ENCODE measurements around the gene ALX1. TPM values are rescaled to one million over a fixed set of nuclear protein-coding genes. Genes with fewer than 3 reads are reported as not detected.
"Not testable (repeated sequence)": the region's sequence is repeated elsewhere in the genome, so short reads cannot be mapped to it uniquely, and the experiment has no call there.

ALX1 gene
- total RNA-seq, 4 donors from 2014 or later = 0.34 to 0.39 TPM; not detected in 2

DNA sequence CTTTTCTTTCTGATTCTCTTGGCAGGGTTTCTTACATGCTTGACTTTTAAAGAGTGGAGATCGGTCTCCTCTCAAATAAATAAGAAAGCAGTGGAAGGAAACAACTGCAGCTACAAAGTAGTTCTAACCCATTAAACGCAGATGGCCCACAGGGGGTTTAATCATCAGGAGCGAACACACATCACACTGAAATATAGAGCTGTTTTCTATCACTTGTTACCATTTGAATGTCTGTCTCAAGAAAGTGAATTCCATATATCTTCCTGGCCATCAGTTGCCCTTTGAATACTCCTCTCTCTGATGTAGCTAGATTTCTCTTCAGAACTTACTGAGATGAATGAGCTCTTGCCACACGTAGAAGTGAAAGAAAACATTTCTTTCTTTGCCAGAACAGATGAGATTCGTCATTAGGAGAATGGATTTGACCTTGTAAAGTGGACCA is 29.1 kb downstream of the ALX1 start:
- no peak overlapping the region for H3K4me3 ChIP-seq
- no peaks in the 10 kb centered on the region for H3K36me3 ChIP-seq
- no peaks in the 10 kb centered on the region for H3K9me3 ChIP-seq
- H3K27ac ChIP-seq (replicated peaks in 1 of 4) = no peak overlapping the region
- 32% methylated on average over 5 of the region's 5 CpGs for WGBS
- DNase-seq (ENCODE audit: extremely low spot score) = no peak
- peaks cover 0 to 23% (median 0%) of the 10 kb centered on the region in 4 donors for H3K27me3 ChIP-seq
- TF ChIP-seq EP300 (IDR thresholded peaks at IDR 0.05) (no peak), POLR2AphosphoS5 (IDR thresholded peaks at IDR 0.05) (no peak), POLR2A (IDR thresholded peaks at IDR 0.05; ENCODE audit: low read depth) (no peak)
- TF ChIP-seq, protein P1, sequence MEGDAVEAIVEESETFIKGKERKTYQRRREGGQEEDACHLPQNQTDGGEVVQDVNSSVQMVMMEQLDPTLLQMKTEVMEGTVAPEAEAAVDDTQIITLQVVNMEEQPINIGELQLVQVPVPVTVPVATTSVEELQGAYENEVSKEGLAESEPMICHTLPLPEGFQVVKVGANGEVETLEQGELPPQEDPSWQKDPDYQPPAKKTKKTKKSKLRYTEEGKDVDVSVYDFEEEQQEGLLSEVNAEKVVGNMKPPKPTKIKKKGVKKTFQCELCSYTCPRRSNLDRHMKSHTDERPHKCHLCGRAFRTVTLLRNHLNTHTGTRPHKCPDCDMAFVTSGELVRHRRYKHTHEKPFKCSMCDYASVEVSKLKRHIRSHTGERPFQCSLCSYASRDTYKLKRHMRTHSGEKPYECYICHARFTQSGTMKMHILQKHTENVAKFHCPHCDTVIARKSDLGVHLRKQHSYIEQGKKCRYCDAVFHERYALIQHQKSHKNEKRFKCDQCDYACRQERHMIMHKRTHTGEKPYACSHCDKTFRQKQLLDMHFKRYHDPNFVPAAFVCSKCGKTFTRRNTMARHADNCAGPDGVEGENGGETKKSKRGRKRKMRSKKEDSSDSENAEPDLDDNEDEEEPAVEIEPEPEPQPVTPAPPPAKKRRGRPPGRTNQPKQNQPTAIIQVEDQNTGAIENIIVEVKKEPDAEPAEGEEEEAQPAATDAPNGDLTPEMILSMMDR (IDR thresholded peaks at IDR 0.05) = no peak
- intact Hi-C loops (cut with DNase I) = no loop called here
- no peaks in the 10 kb centered on the region for H3K4me1 ChIP-seq

DNA sequence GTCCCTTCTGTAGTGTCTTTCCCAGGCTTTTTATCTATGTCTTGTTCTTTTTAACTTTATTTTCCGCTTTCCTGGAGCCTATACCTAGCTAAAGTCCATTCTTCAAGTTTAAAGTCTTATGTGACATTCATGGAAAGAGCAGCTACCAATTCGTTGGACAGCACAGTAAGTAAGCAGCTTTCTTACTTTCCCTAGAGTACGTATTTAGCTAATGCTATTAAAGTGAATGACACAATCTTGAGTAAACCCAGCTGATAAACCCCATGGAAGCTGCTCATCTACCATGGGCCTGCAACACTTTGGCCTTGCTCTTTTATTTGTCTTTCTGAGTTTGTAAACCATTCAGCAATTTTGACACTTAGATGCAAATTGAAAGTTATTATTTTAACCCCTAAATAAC is 30.0 kb downstream of the ALX1 start:
- intact Hi-C loops (cut with DNase I) = no loop called here
- H3K36me3 ChIP-seq = no peaks in the 10 kb centered on the region
- no peak for TF ChIP-seq POLR2A (IDR thresholded peaks at IDR 0.05; ENCODE audit: low read depth)
- TF ChIP-seq EP300 (IDR thresholded peaks at IDR 0.05) = no peak
- TF ChIP-seq, protein P1 (IDR thresholded peaks at IDR 0.05) = no peak
- TF ChIP-seq POLR2AphosphoS5 (IDR thresholded peaks at IDR 0.05) = no peak
- no peak for DNase-seq (ENCODE audit: extremely low spot score)
- no peaks in the 10 kb centered on the region for H3K4me1 ChIP-seq
- no peak overlapping the region for H3K27ac ChIP-seq (replicated peaks in 1 of 4)
- peaks cover 0 to 23% (median 0%) of the 10 kb centered on the region in 4 donors for H3K27me3 ChIP-seq
- no peaks in the 10 kb centered on the region for H3K9me3 ChIP-seq
- H3K4me3 ChIP-seq = no peak overlapping the region
- WGBS = 46% methylated on average over 3 of the region's 3 CpGs

DNA sequence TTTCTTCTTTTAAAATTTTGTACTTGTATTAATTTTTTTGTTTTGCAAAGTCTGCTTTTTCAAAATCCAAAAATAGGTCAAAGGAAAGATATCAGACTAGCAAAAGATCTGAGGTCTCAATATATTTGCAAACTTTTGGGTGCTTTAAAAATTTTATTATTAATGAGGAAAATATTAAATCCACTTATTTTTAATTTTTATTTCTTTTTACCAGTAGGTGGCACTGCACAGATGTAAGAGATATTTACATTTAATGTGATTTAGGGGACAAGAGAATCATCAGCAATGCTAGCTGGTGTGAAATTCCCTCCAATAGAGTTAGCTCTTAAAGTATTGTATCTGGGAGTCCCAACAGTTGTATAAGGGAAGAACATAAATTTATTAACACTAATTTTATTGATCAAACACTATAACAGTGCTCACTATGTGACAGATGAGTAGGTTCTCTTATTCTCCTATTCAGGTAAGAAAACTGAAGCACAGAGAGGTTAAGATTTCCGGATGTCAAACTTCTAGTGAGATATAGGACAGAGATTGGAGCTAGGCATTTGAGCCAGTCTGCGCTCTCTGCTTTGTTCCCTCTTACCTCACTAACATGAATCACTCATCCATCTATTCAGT is 30.5 kb downstream of the ALX1 start:
- Histone ChIP-seq H3K36me3 (no peaks in the 10 kb centered on the region), H3K27me3 (peaks cover 0 to 23% (median 0%) of the 10 kb centered on the region in 4 donors), H3K27ac (replicated peaks in 1 of 4) (no peak overlapping the region), H3K4me1 (no peaks in the 10 kb centered on the region), H3K9me3 (no peaks in the 10 kb centered on the region), H3K4me3 (no peak overlapping the region)
- WGBS = 91% methylated on average over 2 of the region's 2 CpGs
- intact Hi-C loops (cut with DNase I) = no loop called here
- DNase-seq (ENCODE audit: extremely low spot score) = no peak
- no peak for TF ChIP-seq POLR2AphosphoS5 (IDR thresholded peaks at IDR 0.05)
- TF ChIP-seq, protein P1 (IDR thresholded peaks at IDR 0.05) = peak in 1 of 3 experiments; percentile 14

DNA sequence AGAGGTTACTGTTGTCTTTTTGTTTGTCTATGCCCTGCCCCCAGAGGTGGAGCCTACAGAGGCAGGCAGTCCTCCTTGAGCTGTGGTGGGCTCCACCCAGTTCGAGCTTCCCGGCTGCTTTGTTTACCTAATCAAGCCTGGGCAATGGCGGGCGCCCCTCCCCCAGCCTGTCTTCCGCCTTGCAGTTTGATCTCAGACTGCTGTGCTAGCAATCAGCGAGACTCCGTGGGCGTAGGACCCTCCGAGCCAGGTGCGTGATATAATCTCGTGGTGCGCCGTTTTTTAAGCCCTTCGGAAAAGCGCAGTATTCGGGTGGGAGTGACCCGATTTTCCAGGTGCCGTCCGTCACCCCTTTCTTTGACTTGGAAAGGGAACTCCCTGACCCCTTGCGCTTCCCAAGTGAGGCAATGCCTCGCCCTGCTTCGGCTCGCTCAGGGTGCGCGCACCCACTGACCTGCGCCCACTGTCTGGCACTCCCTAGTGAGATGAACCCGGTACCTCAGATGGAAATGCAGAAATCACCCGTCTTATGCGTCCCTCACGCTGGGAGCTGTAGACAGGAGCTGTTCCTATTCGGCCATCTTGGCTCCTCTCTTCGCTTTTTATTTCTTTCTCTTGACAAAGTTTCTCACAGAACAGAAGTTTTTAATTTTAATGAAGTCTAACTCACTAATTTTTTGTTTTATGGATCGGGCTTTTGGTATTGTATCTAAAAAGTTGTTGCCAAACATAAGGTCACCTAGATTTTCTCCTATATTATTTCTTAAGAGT is 38.0 kb downstream of the ALX1 start:
- intact Hi-C loops (cut with DNase I); H3K4me3 ChIP-seq; H3K27ac ChIP-seq (replicated peaks in 1 of 4); H3K9me3 ChIP-seq; H3K4me1 ChIP-seq; H3K36me3 ChIP-seq; H3K27me3 ChIP-seq; DNase-seq (ENCODE audit: extremely low spot score): not testable (repeated sequence)
- WGBS = 79% methylated on average over 33 of the region's 33 CpGs

DNA sequence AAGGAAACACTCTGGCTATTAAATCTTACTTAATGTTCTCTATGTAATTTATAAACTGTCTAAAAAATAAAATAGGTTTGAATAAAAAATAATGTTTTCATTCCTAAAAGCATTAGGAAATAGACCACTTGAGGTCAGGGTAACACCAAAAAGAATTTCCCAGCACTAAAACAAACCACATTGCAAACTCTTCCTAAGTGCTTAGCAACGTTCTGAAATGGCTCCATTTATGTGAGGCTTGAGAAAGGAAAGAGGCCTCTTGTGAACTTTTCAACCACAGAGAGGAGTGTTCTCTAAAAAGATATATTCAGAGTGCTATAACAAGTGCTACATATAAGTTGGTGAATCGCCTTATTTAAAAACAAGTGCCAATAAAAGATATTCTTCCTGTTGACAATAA is 42.7 kb downstream of the ALX1 start:
- no peak for TF ChIP-seq POLR2AphosphoS5 (IDR thresholded peaks at IDR 0.05)
- TF ChIP-seq EP300 (IDR thresholded peaks at IDR 0.05) = no peak
- no peak for TF ChIP-seq POLR2A (IDR thresholded peaks at IDR 0.05; ENCODE audit: low read depth)
- TF ChIP-seq, protein P1 (IDR thresholded peaks at IDR 0.05) = no peak
- no peak overlapping the region for H3K4me3 ChIP-seq
- intact Hi-C loops (cut with DNase I) = no loop called here
- no peaks in the 10 kb centered on the region for H3K27me3 ChIP-seq
- no peak for DNase-seq (ENCODE audit: extremely low spot score)
- 42% methylated on average over 2 of the region's 2 CpGs for WGBS
- H3K27ac ChIP-seq (replicated peaks in 1 of 4) = no peak overlapping the region
- no peaks in the 10 kb centered on the region for H3K4me1 ChIP-seq
- no peaks in the 10 kb centered on the region for H3K9me3 ChIP-seq
- H3K36me3 ChIP-seq = no peaks in the 10 kb centered on the region
